Tibial nerve (tissue), 3 donors: ENCODE data around the gene TIPIN.

Source experiments
- POLR2A ChIP-seq, 2 donors: fragments of 450-650 bp; IDR thresholded peaks; one replicate each; pipeline ENCODE4 v1.6.1; 2017; ENCODE audit warnings: antibody characterized with exemption in 2 of 2, mild to moderate bottlenecking in 2 of 2, moderate library complexity in 2 of 2
- TF ChIP-seq, protein P1 (sequence below), 5 experiments: fragments of 200-600 bp in 3 of 5; fragments of 450-650 bp in 2 of 5; sonication (generic) in 3 of 5; IDR thresholded peaks; one replicate each; pipeline ENCODE4 v1.5.1; 2016 to 2019; ENCODE audit warnings: antibody characterized with exemption in 5 of 5, mild to moderate bottlenecking in 3 of 5, moderate library complexity in 2 of 5

DNA sequence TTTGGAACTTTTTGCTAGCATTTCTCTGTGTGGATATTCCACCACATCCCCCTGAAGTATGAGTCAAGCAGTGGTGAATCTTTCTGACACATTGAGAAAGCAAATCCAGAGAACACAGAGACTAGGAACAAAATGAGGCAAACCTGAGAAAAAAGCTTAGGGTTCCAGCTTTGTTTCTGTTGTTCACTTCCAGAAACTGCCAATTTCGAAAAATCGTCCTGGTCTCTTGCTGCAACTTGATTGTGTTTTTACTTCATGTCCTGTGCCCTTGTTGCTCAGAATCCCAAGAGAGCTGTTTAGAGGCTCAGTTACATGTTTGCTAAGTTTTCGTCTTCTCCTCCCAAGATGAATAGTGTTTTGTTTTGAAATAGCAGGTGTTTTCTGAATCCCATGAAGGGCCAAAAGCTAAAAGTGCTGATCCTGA lies 43.9 kb upstream of the TIPIN start:
- TF ChIP-seq, protein P1, sequence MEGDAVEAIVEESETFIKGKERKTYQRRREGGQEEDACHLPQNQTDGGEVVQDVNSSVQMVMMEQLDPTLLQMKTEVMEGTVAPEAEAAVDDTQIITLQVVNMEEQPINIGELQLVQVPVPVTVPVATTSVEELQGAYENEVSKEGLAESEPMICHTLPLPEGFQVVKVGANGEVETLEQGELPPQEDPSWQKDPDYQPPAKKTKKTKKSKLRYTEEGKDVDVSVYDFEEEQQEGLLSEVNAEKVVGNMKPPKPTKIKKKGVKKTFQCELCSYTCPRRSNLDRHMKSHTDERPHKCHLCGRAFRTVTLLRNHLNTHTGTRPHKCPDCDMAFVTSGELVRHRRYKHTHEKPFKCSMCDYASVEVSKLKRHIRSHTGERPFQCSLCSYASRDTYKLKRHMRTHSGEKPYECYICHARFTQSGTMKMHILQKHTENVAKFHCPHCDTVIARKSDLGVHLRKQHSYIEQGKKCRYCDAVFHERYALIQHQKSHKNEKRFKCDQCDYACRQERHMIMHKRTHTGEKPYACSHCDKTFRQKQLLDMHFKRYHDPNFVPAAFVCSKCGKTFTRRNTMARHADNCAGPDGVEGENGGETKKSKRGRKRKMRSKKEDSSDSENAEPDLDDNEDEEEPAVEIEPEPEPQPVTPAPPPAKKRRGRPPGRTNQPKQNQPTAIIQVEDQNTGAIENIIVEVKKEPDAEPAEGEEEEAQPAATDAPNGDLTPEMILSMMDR (IDR thresholded peaks at IDR 0.05) = no peak
- TF ChIP-seq POLR2A (IDR thresholded peaks at IDR 0.05) = no peak
